HEK293 (cell line): Measurements from ENCODE around the gene NUP54.

ENCODE experiments used
- CTCF ChIA-PET: fragments of 350-600 bp; formaldehyde crosslinking; extraction: SDS; loops from one replicate; lab custom pipeline; 2021; ENCODE audit warnings: antibody characterized with exemption; lab: Yijun Ruan, JAX
- POLR2A ChIA-PET: fragments of 300-600 bp; formaldehyde crosslinking; extraction: SDS; loops from one replicate; lab custom pipeline; 2020; ENCODE audit warnings: antibody characterized with exemption, inconsistent platforms; lab: Yijun Ruan, JAX
- H3K27ac ChIP-seq: fragments of 200-500 bp; sonication (Bioruptor generic); 2 replicates; pipeline ENCODE4 v1.5.1; 2014; ENCODE audit warnings: low read depth, low read length, control low read depth, inconsistent platforms; ENCODE audit errors: extremely low read depth
- H3K36me3 ChIP-seq, 2 experiments: fragments of 200-500 bp in 1 of 2; sonication (Bioruptor generic) in 1 of 2; 1 replicate in 1 of 2; 2 replicates in 1 of 2; pipeline ENCODE4 v1.5.1; 2014 to 2017; ENCODE audit warnings: inconsistent platforms in 2 of 2, low read length in 2 of 2; ENCODE audit not compliant: control insufficient read depth in 2 of 2, insufficient read depth in 1 of 2
- H3K4me1 ChIP-seq: fragments of 200-500 bp; sonication (Bioruptor generic); 2 replicates; pipeline ENCODE4 v1.5.1; 2014; ENCODE audit warnings: mild to moderate bottlenecking, low read length, inconsistent platforms; ENCODE audit not compliant: control insufficient read depth, insufficient read depth
- H3K4me3 ChIP-seq: 2 replicates; pipeline ENCODE4 v1.5.1; 2011; ENCODE audit warnings: low read depth, mild to moderate bottlenecking, control low read depth, low read length, moderate library complexity
- H3K9me3 ChIP-seq: fragments of 200-500 bp; sonication (Bioruptor generic); 2 replicates; pipeline ENCODE4 v1.5.1; 2014; ENCODE audit warnings: low read depth, low read length, inconsistent platforms; ENCODE audit not compliant: control insufficient read depth, insufficient read depth
- FEZF1 ChIP-seq: fragments of 450-650 bp; formaldehyde crosslinking; IDR thresholded peaks from 2 replicates; pipeline ENCODE4 v1.5.1; 2016; ENCODE audit warnings: missing biosample characterization, missing genetic modification characterization
- GLIS1 ChIP-seq: fragments of 450-650 bp; formaldehyde crosslinking; IDR thresholded peaks from 2 replicates; pipeline ENCODE4 v1.5.1; 2016; ENCODE audit warnings: missing biosample characterization, missing genetic modification characterization
- PRDM6 ChIP-seq: fragments of 450-650 bp; formaldehyde crosslinking; IDR thresholded peaks from 2 replicates; pipeline ENCODE4 v1.5.1; 2017; ENCODE audit warnings: missing biosample characterization, missing genetic modification characterization
- REPIN1 ChIP-seq: fragments of 450-650 bp; formaldehyde crosslinking; IDR thresholded peaks from 2 replicates; pipeline ENCODE4 v1.5.1; 2017; ENCODE audit warnings: missing biosample characterization, missing genetic modification characterization, low read depth
- SCRT1 ChIP-seq: fragments of 450-650 bp; formaldehyde crosslinking; IDR thresholded peaks from 2 replicates; pipeline ENCODE4 v1.5.1; 2016; ENCODE audit warnings: missing biosample characterization, missing genetic modification characterization, borderline replicate concordance
- WT1 ChIP-seq: fragments of 450-650 bp; formaldehyde crosslinking; IDR thresholded peaks from 2 replicates; pipeline ENCODE4 v1.5.1; 2016; ENCODE audit warnings: missing biosample characterization, missing genetic modification characterization
- ZBTB7A ChIP-seq: fragments of 450-650 bp; formaldehyde crosslinking; IDR thresholded peaks from 2 replicates; pipeline ENCODE4 v1.5.1; 2016; ENCODE audit warnings: low read depth, missing biosample characterization, missing genetic modification characterization
- ZNF112 ChIP-seq: fragments of 450-650 bp; formaldehyde crosslinking; IDR thresholded peaks from 2 replicates; pipeline ENCODE4 v1.5.0; 2017; ENCODE audit warnings: missing biosample characterization, missing genetic modification characterization
- ZNF19 ChIP-seq: fragments of 450-650 bp; formaldehyde crosslinking; IDR thresholded peaks from 2 replicates; pipeline ENCODE4; 2016; ENCODE audit warnings: missing biosample characterization, missing genetic modification characterization, low read depth
- ZNF223 ChIP-seq: fragments of 450-650 bp; formaldehyde crosslinking; IDR thresholded peaks from 2 replicates; pipeline ENCODE4 v1.5.1; 2016; ENCODE audit warnings: missing biosample characterization, missing genetic modification characterization
- ZNF292 ChIP-seq: fragments of 450-650 bp; formaldehyde crosslinking; IDR thresholded peaks from 2 replicates; pipeline ENCODE4 v1.5.1; 2016; ENCODE audit warnings: low read depth, missing biosample characterization, missing genetic modification characterization, borderline replicate concordance
- ZNF423 ChIP-seq: fragments of 450-650 bp; formaldehyde crosslinking; IDR thresholded peaks from 2 replicates; pipeline ENCODE4 v1.5.1; 2016; ENCODE audit warnings: missing biosample characterization, missing genetic modification characterization
- ZNF521 ChIP-seq: fragments of 450-650 bp; formaldehyde crosslinking; IDR thresholded peaks from 2 replicates; pipeline ENCODE4 v1.5.1; 2017; ENCODE audit warnings: missing biosample characterization, mild to moderate bottlenecking, missing genetic modification characterization
- ZNF585B ChIP-seq: fragments of 450-650 bp; formaldehyde crosslinking; IDR thresholded peaks from 2 replicates; pipeline ENCODE4 v1.5.1; 2016; ENCODE audit warnings: missing biosample characterization, missing genetic modification characterization
- ZNF621 ChIP-seq: fragments of 450-650 bp; formaldehyde crosslinking; IDR thresholded peaks from 2 replicates; pipeline ENCODE4 v1.5.1; 2017; ENCODE audit warnings: missing biosample characterization, missing genetic modification characterization
- ZNF660 ChIP-seq: fragments of 450-650 bp; IDR thresholded peaks from 2 replicates; pipeline ENCODE4 v1.5.1; 2018; ENCODE audit warnings: missing biosample characterization, mild to moderate bottlenecking, missing genetic modification characterization
- ZNF677 ChIP-seq: fragments of 450-650 bp; IDR thresholded peaks from 2 replicates; pipeline ENCODE4 v1.5.0; 2018; ENCODE audit warnings: missing biosample characterization, mild to moderate bottlenecking, missing genetic modification characterization, moderate library complexity
- ZNF704 ChIP-seq: fragments of 450-650 bp; formaldehyde crosslinking; IDR thresholded peaks from 2 replicates; pipeline ENCODE4 v1.5.1; 2016; ENCODE audit warnings: missing biosample characterization, missing genetic modification characterization
- ZNF792 ChIP-seq: fragments of 450-650 bp; formaldehyde crosslinking; IDR thresholded peaks from 2 replicates; pipeline ENCODE4 v1.5.1; 2016; ENCODE audit warnings: missing biosample characterization, missing genetic modification characterization
- ZSCAN23 ChIP-seq: fragments of 450-650 bp; formaldehyde crosslinking; IDR thresholded peaks from 2 replicates; pipeline ENCODE4 v1.5.1; 2016; ENCODE audit warnings: missing biosample characterization, missing genetic modification characterization

NUP54 gene

GRCh38 chr4:76197031-76197743 lies 49.0 kb upstream of the NUP54 start:
- Histone ChIP-seq H3K4me3 (no peak overlapping the region), H3K9me3 (no peaks in the 10 kb centered on the region), H3K27ac (peak overlapping the region; percentile 56), H3K36me3 (peaks cover 0 to 36% of the 10 kb centered on the region in 2 experiments; a peak in 1 of 3 replicates), H3K4me1 (no peaks in the 10 kb centered on the region; the same call in 1 of the 2 replicates)
- CTCF ChIA-PET: interaction anchor here (1.9 kb wide), 1 partner anchor 17 kb away, joined by 8 read pairs; no protein-coding TSS in a partner anchor
- POLR2A ChIA-PET: no interaction called here
- TF ChIP-seq ZNF112 (tag by site-specific recombination) (no peak), WT1 (no peak), ZNF704 (tag by site-specific recombination) (no peak), ZBTB7A (tag by site-specific recombination) (no peak), ZNF792 (tag by site-specific recombination) (no peak), ZNF223 (tag by site-specific recombination) (no peak), PRDM6 (tag by site-specific recombination) (no peak), ZSCAN23 (tag by site-specific recombination) (no peak), REPIN1 (tag by site-specific recombination) (no peak), ZNF585B (tag by site-specific recombination) (no peak), ZNF660 (tag by site-specific recombination) (no peak), FEZF1 (tag by site-specific recombination) (no peak), SCRT1 (tag by site-specific recombination) (no peak), ZNF292 (tag by site-specific recombination) (no peak), ZNF677 (tag by site-specific recombination) (no peak)

GRCh38 chr4:76196376-76196775 lies 48.2 kb upstream of the NUP54 start:
- ChIA-PET POLR2A (no interaction called here), CTCF (no interaction called here)
- Histone ChIP-seq H3K36me3 (peaks cover 0 to 42% of the 10 kb centered on the region in 2 experiments; a peak in 1 of 3 replicates), H3K4me3 (no peak overlapping the region), H3K27ac (no peak overlapping the region), H3K4me1 (no peaks in the 10 kb centered on the region; the same call in 1 of the 2 replicates), H3K9me3 (no peaks in the 10 kb centered on the region)
- no peak for TF ChIP-seq ZSCAN23 (tag by site-specific recombination)
- TF ChIP-seq ZNF521 (tag by site-specific recombination): no peak
- TF ChIP-seq GLIS1 (tag by site-specific recombination): no peak
- TF ChIP-seq, all 188 proteins: peak for 0

GRCh38 chr4:76195326-76195725 lies 47.1 kb upstream of the NUP54 start:
- H3K27ac ChIP-seq: no peak overlapping the region
- no peaks in the 10 kb centered on the region for H3K9me3 ChIP-seq
- no peaks in the 10 kb centered on the region; the same call in 1 of the 2 replicates for H3K4me1 ChIP-seq
- H3K36me3 ChIP-seq: peaks cover 0 to 48% of the 10 kb centered on the region in 2 experiments; a peak in 1 of 3 replicates
- no peak overlapping the region for H3K4me3 ChIP-seq
- no peak for TF ChIP-seq ZNF19
- no peak for TF ChIP-seq ZNF677 (tag by site-specific recombination)
- no peak for TF ChIP-seq ZNF423 (tag by site-specific recombination)
- TF ChIP-seq ZNF621: no peak
- POLR2A ChIA-PET: no interaction called here
- CTCF ChIA-PET: no interaction called here
